HEK293 (cell line): ENCODE data around the gene SMAD9.

Source experiments
- CTCF ChIA-PET: fragments of 350-600 bp; formaldehyde crosslinking; extraction: SDS; loops from one replicate; lab custom pipeline; 2021; ENCODE audit warnings: antibody characterized with exemption; lab: Yijun Ruan, JAX
- POLR2A ChIA-PET: fragments of 300-600 bp; formaldehyde crosslinking; extraction: SDS; loops from one replicate; lab custom pipeline; 2020; ENCODE audit warnings: antibody characterized with exemption, inconsistent platforms; lab: Yijun Ruan, JAX
- H3K27ac ChIP-seq: fragments of 200-500 bp; sonication (Bioruptor generic); 2 replicates; pipeline ENCODE4 v1.5.1; 2014; ENCODE audit warnings: low read depth, low read length, control low read depth, inconsistent platforms; ENCODE audit errors: extremely low read depth
- H3K36me3 ChIP-seq, 2 experiments: fragments of 200-500 bp in 1 of 2; sonication (Bioruptor generic) in 1 of 2; 1 replicate in 1 of 2; 2 replicates in 1 of 2; pipeline ENCODE4 v1.5.1; 2014 to 2017; ENCODE audit warnings: inconsistent platforms in 2 of 2, low read length in 2 of 2; ENCODE audit not compliant: control insufficient read depth in 2 of 2, insufficient read depth in 1 of 2
- H3K4me1 ChIP-seq: fragments of 200-500 bp; sonication (Bioruptor generic); 2 replicates; pipeline ENCODE4 v1.5.1; 2014; ENCODE audit warnings: mild to moderate bottlenecking, low read length, inconsistent platforms; ENCODE audit not compliant: control insufficient read depth, insufficient read depth
- H3K4me3 ChIP-seq: 2 replicates; pipeline ENCODE4 v1.5.1; 2011; ENCODE audit warnings: low read depth, mild to moderate bottlenecking, control low read depth, low read length, moderate library complexity
- H3K9me3 ChIP-seq: fragments of 200-500 bp; sonication (Bioruptor generic); 2 replicates; pipeline ENCODE4 v1.5.1; 2014; ENCODE audit warnings: low read depth, low read length, inconsistent platforms; ENCODE audit not compliant: control insufficient read depth, insufficient read depth
- EGR2 ChIP-seq: fragments of 450-650 bp; formaldehyde crosslinking; IDR thresholded peaks from 2 replicates; pipeline ENCODE4 v1.5.1; 2016; ENCODE audit warnings: low read depth, missing biosample characterization, missing genetic modification characterization
- HOXA7 ChIP-seq: sonication (generic); formaldehyde crosslinking; IDR thresholded peaks from 2 replicates; pipeline ENCODE4 v1.8.1; 2022; ENCODE audit warnings: missing genetic modification reagents, borderline replicate concordance
- HOXC10 ChIP-seq: sonication (generic); formaldehyde crosslinking; IDR thresholded peaks from 2 replicates; pipeline ENCODE4 v1.8.1; 2023; ENCODE audit warnings: mild to moderate bottlenecking, missing genetic modification reagents
- ZBTB48 ChIP-seq: fragments of 450-650 bp; formaldehyde crosslinking; IDR thresholded peaks from 2 replicates; pipeline ENCODE4 v1.5.1; 2016; ENCODE audit warnings: missing biosample characterization, missing genetic modification characterization
- ZEB2 ChIP-seq: fragments of 450-650 bp; formaldehyde crosslinking; IDR thresholded peaks from 2 replicates; pipeline ENCODE4 v1.5.1; 2016; ENCODE audit warnings: missing biosample characterization, missing genetic modification characterization
- ZFP3 ChIP-seq: fragments of 450-650 bp; formaldehyde crosslinking; IDR thresholded peaks from 2 replicates; pipeline ENCODE4 v1.5.1; 2016; ENCODE audit warnings: low read depth, missing biosample characterization, missing genetic modification characterization
- ZIC2 ChIP-seq: fragments of 450-650 bp; formaldehyde crosslinking; IDR thresholded peaks from 2 replicates; pipeline ENCODE4 v1.5.1; 2016; ENCODE audit warnings: missing biosample characterization, missing genetic modification characterization
- ZNF19 ChIP-seq: fragments of 450-650 bp; formaldehyde crosslinking; IDR thresholded peaks from 2 replicates; pipeline ENCODE4; 2016; ENCODE audit warnings: missing biosample characterization, missing genetic modification characterization, low read depth
- ZNF202 ChIP-seq: fragments of 450-650 bp; formaldehyde crosslinking; IDR thresholded peaks from 2 replicates; pipeline ENCODE4 v1.5.1; 2016; ENCODE audit warnings: missing biosample characterization, missing genetic modification characterization, borderline replicate concordance
- ZNF248 ChIP-seq: fragments of 450-650 bp; formaldehyde crosslinking; IDR thresholded peaks from 2 replicates; pipeline ENCODE4 v1.5.1; 2017; ENCODE audit warnings: missing biosample characterization, missing genetic modification characterization
- ZNF26 ChIP-seq: fragments of 450-650 bp; formaldehyde crosslinking; IDR thresholded peaks from 2 replicates; pipeline ENCODE4 v1.5.1; 2016; ENCODE audit warnings: missing biosample characterization, missing genetic modification characterization
- ZNF266 ChIP-seq: fragments of 450-650 bp; formaldehyde crosslinking; IDR thresholded peaks from 2 replicates; pipeline ENCODE4 v1.5.1; 2016; ENCODE audit warnings: missing biosample characterization, missing genetic modification characterization, low read depth
- ZNF335 ChIP-seq: fragments of 450-650 bp; formaldehyde crosslinking; conservative IDR thresholded peaks from 2 replicates; pipeline ENCODE4 v1.5.1; 2016; ENCODE audit warnings: missing biosample characterization, missing genetic modification characterization
- ZNF354C ChIP-seq: fragments of 450-650 bp; formaldehyde crosslinking; IDR thresholded peaks from 2 replicates; pipeline ENCODE4 v1.5.1; 2016; ENCODE audit warnings: missing biosample characterization, missing genetic modification characterization, low read depth, borderline replicate concordance
- ZNF426 ChIP-seq: fragments of 450-650 bp; formaldehyde crosslinking; IDR thresholded peaks from 2 replicates; pipeline ENCODE4 v1.5.1; 2017; ENCODE audit warnings: missing biosample characterization, missing genetic modification characterization, mild to moderate bottlenecking, inconsistent platforms, moderate library complexity
- ZNF488 ChIP-seq: fragments of 450-650 bp; formaldehyde crosslinking; IDR thresholded peaks from 2 replicates; pipeline ENCODE4 v1.5.1; 2016; ENCODE audit warnings: missing biosample characterization, missing genetic modification characterization
- ZNF501 ChIP-seq: fragments of 450-650 bp; formaldehyde crosslinking; IDR thresholded peaks from 2 replicates; pipeline ENCODE4 v1.5.1; 2016; ENCODE audit warnings: missing biosample characterization, missing genetic modification characterization
- ZNF560 ChIP-seq: fragments of 450-650 bp; formaldehyde crosslinking; IDR thresholded peaks from 2 replicates; pipeline ENCODE4 v1.5.1; 2017; ENCODE audit warnings: missing biosample characterization, missing genetic modification characterization, borderline replicate concordance
- ZNF645 ChIP-seq: fragments of 450-650 bp; formaldehyde crosslinking; IDR thresholded peaks from 2 replicates; pipeline ENCODE4; 2016; ENCODE audit warnings: missing biosample characterization, missing genetic modification characterization
- ZNF658 ChIP-seq: fragments of 450-650 bp; formaldehyde crosslinking; IDR thresholded peaks from 2 replicates; pipeline ENCODE4; 2016; ENCODE audit warnings: missing biosample characterization, missing genetic modification characterization
- ZNF660 ChIP-seq: fragments of 450-650 bp; IDR thresholded peaks from 2 replicates; pipeline ENCODE4 v1.5.1; 2018; ENCODE audit warnings: missing biosample characterization, mild to moderate bottlenecking, missing genetic modification characterization
- ZNF664 ChIP-seq: fragments of 450-650 bp; formaldehyde crosslinking; IDR thresholded peaks from 2 replicates; pipeline ENCODE4 v1.5.1; 2016; ENCODE audit warnings: missing biosample characterization, missing genetic modification characterization
- ZNF777 ChIP-seq: fragments of 450-650 bp; formaldehyde crosslinking; IDR thresholded peaks from 2 replicates; pipeline ENCODE4 v1.5.1; 2017; ENCODE audit warnings: missing biosample characterization, missing genetic modification characterization, borderline replicate concordance
- ZSCAN30 ChIP-seq: fragments of 450-650 bp; IDR thresholded peaks from 2 replicates; pipeline ENCODE4 v1.5.1; 2018; ENCODE audit warnings: missing biosample characterization, mild to moderate bottlenecking, missing genetic modification characterization, moderate library complexity

SMAD9 gene

GRCh38 chr13:36959456-36960116 is 39.5 kb upstream of the SMAD9 start:
- ChIA-PET POLR2A (no interaction called here), CTCF (interaction anchor here (0.7 kb wide), 1 partner anchor 754 kb away, joined by 3 read pairs; no protein-coding TSS in a partner anchor)
- Histone ChIP-seq H3K9me3 (no peaks in the 10 kb centered on the region), H3K4me3 (no peak overlapping the region), H3K4me1 (no peaks in the 10 kb centered on the region), H3K36me3 (peaks cover 14 to 28% of the 10 kb centered on the region in 2 experiments; a peak in 2 of 3 replicates), H3K27ac (no peak overlapping the region)
- TF ChIP-seq EGR2 (no peak), ZNF664 (tag by site-specific recombination) (no peak), ZNF777 (no peak), ZNF560 (tag by site-specific recombination) (no peak)

GRCh38 chr13:36954542-36954941 is 34.5 kb upstream of the SMAD9 start:
- peaks cover 8 to 15% of the 10 kb centered on the region in 2 experiments; a peak in 2 of 3 replicates for H3K36me3 ChIP-seq
- no peak overlapping the region for H3K27ac ChIP-seq
- ChIA-PET POLR2A (no interaction called here), CTCF (no interaction called here)
- H3K4me1 ChIP-seq: no peaks in the 10 kb centered on the region
- H3K9me3 ChIP-seq: no peaks in the 10 kb centered on the region
- TF ChIP-seq ZNF266 (tag by site-specific recombination) (no peak), ZNF501 (tag by site-specific recombination) (no peak), ZNF488 (tag by site-specific recombination) (no peak)
- no peak overlapping the region for H3K4me3 ChIP-seq

- ChIA-PET POLR2A (no interaction called here), CTCF (no interaction called here)
- Histone ChIP-seq H3K4me3 (no peak overlapping the region), H3K36me3 (peaks cover 8 to 12% of the 10 kb centered on the region in 2 experiments), H3K27ac (no peak overlapping the region), H3K4me1 (no peaks in the 10 kb centered on the region), H3K9me3 (no peaks in the 10 kb centered on the region)
- TF ChIP-seq ZNF19 (tag by site-specific recombination): no peak
- no peak for TF ChIP-seq HOXA7 (CRISPR knock-in tag)
- no peak for TF ChIP-seq ZNF202 (tag by site-specific recombination)
- TF ChIP-seq HOXC10 (CRISPR knock-in tag): no peak
- no peak for TF ChIP-seq ZSCAN30 (tag by site-specific recombination)
- TF ChIP-seq ZNF26 (tag by site-specific recombination): no peak
- no peak for TF ChIP-seq ZNF645 (tag by site-specific recombination)
- TF ChIP-seq ZNF426: no peak
- no peak for TF ChIP-seq ZNF248 (tag by site-specific recombination)
- TF ChIP-seq ZNF660: no peak
- no peak for TF ChIP-seq ZIC2 (tag by site-specific recombination)
- no peak for TF ChIP-seq ZBTB48 (tag by site-specific recombination)
- TF ChIP-seq ZEB2: no peak
- no peak for TF ChIP-seq ZNF354C
- no peak for TF ChIP-seq ZNF658 (tag by site-specific recombination)
- TF ChIP-seq ZFP3 (tag by site-specific recombination): no peak
- no peak for TF ChIP-seq ZNF335 (tag by site-specific recombination)
These were observed 30.9 kb upstream of the SMAD9 start for GRCh38 chr13:36950920-36951319.
